Left hindlimb (tissue), 1 donor: ENCODE data around the gene PCSK4.

Source experiments
- DNase-seq: peaks from one replicate; pipeline ENCODE4 v3.0.0-alpha.2; 2018

The PCSK4 gene

GRCh38 chr19:1469255-1470054, 20.7 kb downstream of the PCSK4 start:
- DNase-seq: no peak

- no peak for DNase-seq
Measured at GRCh38 chr19:1468821-1469254, 21.3 kb downstream of the PCSK4 start.

GRCh38 chr19:1468274-1468820, 21.8 kb downstream of the PCSK4 start:
- DNase-seq: no peak

- no peak for DNase-seq
Measured at GRCh38 chr19:1467490-1468273, 22.5 kb downstream of the PCSK4 start.

GRCh38 chr19:1467215-1467489, 23.0 kb downstream of the PCSK4 start:
- DNase-seq: no peak

- no peak for DNase-seq
Measured at GRCh38 chr19:1466461-1467214, 23.5 kb downstream of the PCSK4 start.

GRCh38 chr19:1466018-1466460, 24.1 kb downstream of the PCSK4 start:
- no peak for DNase-seq

- no peak for DNase-seq
Measured at GRCh38 chr19:1465191-1466016, 24.7 kb downstream of the PCSK4 start.

GRCh38 chr19:1461862-1462261, 28.3 kb downstream of the PCSK4 start:
- DNase-seq: no peak

GRCh38 chr19:1460033-1460995, 29.8 kb downstream of the PCSK4 start:
- DNase-seq: no peak

- DNase-seq: no peak
Measured at GRCh38 chr19:1459479-1459878, 30.7 kb downstream of the PCSK4 start.

GRCh38 chr19:1457892-1458291, 32.3 kb downstream of the PCSK4 start:
- no peak for DNase-seq

GRCh38 chr19:1457031-1457739, 33.0 kb downstream of the PCSK4 start:
- DNase-seq: no peak

- DNase-seq: no peak
Measured at GRCh38 chr19:1456121-1456900, 33.8 kb downstream of the PCSK4 start.

GRCh38 chr19:1455336-1456120, 34.6 kb downstream of the PCSK4 start:
- no peak for DNase-seq

GRCh38 chr19:1455002-1455335, 35.2 kb downstream of the PCSK4 start:
- DNase-seq: no peak

- DNase-seq: no peak
Measured at GRCh38 chr19:1453525-1454364, 36.4 kb downstream of the PCSK4 start.
